ENCODE measurements around the gene TMEM200A. TPM values are rescaled to one million over a fixed set of nuclear protein-coding genes. Genes with fewer than 3 reads are reported as not detected.

The TMEM200A gene
- polyA plus RNA-seq, 1 of the 3 experiments (the other 2 are of a cell fraction), result 32.6 TPM

DNA sequence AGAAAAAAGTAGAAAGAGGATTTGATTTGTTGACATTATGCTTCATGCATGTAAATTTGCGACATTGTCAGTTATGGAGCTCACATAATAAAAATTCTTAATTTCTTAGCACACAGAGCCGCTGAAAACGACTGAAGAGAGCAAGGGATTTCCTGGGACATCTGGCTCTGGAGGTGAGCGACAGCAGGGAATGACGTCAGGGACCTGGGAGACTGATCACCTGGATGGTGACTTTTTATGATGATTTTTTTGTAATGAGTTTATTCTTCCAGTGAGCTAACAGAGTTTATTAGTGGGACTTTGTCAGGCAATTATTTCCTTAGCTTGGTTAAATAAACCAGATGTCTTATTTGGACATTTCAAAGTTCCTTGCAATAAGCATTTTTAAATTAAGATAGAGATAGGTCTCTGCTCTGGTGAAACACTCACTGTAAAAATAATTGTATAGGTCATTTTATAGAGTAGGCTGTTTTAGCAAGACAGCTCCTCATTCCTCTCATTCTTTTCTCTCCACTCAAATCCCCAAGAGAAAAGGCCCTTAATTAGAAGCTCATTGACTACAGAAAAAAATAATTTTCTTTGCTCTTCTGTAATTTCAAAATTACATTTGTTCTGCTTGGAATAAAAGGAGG is 19.4 kb downstream of the TMEM200A start:
- POLR2A ChIA-PET, result no interaction called here
- Histone ChIP-seq H3K4me1 (ENCODE audit: control insufficient read depth in 1 of 2, insufficient read depth in 2 of 2, low read depth in 1 of 2, low read length in 1 of 2) (peaks cover 3 to 11% of the 10 kb centered on the region in 2 experiments), H3K27ac (ENCODE audit: low read depth in 2 of 2, low read length in 1 of 2) (peak overlapping the region; percentile 45 to 76; a peak in 2 of 4 replicates), H3K9me2 (no peaks in the 10 kb centered on the region), H3K79me2 (ENCODE audit: insufficient read depth) (peaks cover 100% of the 10 kb centered on the region), H3K36me3 (replicated peaks in 1 of 2; ENCODE audit: control insufficient read depth in 1 of 2, insufficient read depth in 2 of 2, low read length in 1 of 2) (peaks cover 6 to 59% of the 10 kb centered on the region in 2 experiments), H3K9ac (no peak overlapping the region; the same call in 1 of the 2 replicates), H3K4me3 (ENCODE audit: low read depth in 2 of 2, low read length in 1 of 2) (no peak overlapping the region), H4K20me1 (ENCODE audit: insufficient read depth) (peaks cover 26% of the 10 kb centered on the region; the same call in 1 of the 2 replicates), H3K9me3 (no peaks in the 10 kb centered on the region), H3K27me3 (ENCODE audit: insufficient read depth) (no peaks in the 10 kb centered on the region), H3K4me2 (peak overlapping the region; percentile 38; the same call in 1 of the 2 replicates), H2AFZ (ENCODE audit: low read depth) (no peak overlapping the region), H3F3A (replicated peaks; ENCODE audit: insufficient read depth) (peaks cover 26% of the 10 kb centered on the region)
- 28% methylated on average over 5 of the region's 5 CpGs for WGBS (ENCODE audit: low lambda C conversion rate)
- TF ChIP-seq RCOR1 (IDR thresholded peaks at IDR 0.05; ENCODE audit: low read length), result no peak
- TF ChIP-seq FOSL2 (IDR thresholded peaks at IDR 0.05; ENCODE audit: borderline replicate concordance, low read depth), result no peak
- TF ChIP-seq TEAD4 (IDR thresholded peaks at IDR 0.05; ENCODE audit: borderline replicate concordance, insufficient read depth), result 0 out of 2 replicates have a peak, but pooled peaks have one; percentile 9
- TF ChIP-seq FOXJ3 (CRISPR knock-in tag; IDR thresholded peaks at IDR 0.05), result no peak
- no peak for TF ChIP-seq RFX5 (IDR thresholded peaks at IDR 0.05; ENCODE audit: low read length)
- no peak for TF ChIP-seq IRF3 (IDR thresholded peaks at IDR 0.05; ENCODE audit: low read depth, low read length)
- TF ChIP-seq, protein P1, sequence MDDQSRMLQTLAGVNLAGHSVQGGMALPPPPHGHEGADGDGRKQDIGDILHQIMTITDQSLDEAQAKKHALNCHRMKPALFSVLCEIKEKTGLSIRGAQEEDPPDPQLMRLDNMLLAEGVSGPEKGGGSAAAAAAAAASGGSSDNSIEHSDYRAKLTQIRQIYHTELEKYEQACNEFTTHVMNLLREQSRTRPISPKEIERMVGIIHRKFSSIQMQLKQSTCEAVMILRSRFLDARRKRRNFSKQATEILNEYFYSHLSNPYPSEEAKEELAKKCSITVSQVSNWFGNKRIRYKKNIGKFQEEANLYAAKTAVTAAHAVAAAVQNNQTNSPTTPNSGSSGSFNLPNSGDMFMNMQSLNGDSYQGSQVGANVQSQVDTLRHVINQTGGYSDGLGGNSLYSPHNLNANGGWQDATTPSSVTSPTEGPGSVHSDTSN (IDR thresholded peaks at IDR 0.05), result peak; percentile 38
- TF ChIP-seq RAD21 (IDR thresholded peaks at IDR 0.05; ENCODE audit: low read length), result no peak
- no peak for TF ChIP-seq POLR2AphosphoS5 (IDR thresholded peaks at IDR 0.05; ENCODE audit: low read depth, low read length)
- TF ChIP-seq ELF1 (IDR thresholded peaks at IDR 0.05), result no peak
- no peak for TF ChIP-seq RXRA (IDR thresholded peaks at IDR 0.05; ENCODE audit: borderline replicate concordance, low read depth)
- TF ChIP-seq EP300 (IDR thresholded peaks at IDR 0.05; ENCODE audit: borderline replicate concordance in 1 of 2, low read depth in 1 of 2, low read length in 1 of 2), result peak in 1 of 2 experiments; percentile 6; a peak in 1 of 4 replicates
- TF ChIP-seq FOXM1 (IDR thresholded peaks at IDR 0.05; ENCODE audit: low read depth), result no peak
- no peak for TF ChIP-seq SMC3 (IDR thresholded peaks at IDR 0.05; ENCODE audit: low read depth, low read length)
- TF ChIP-seq TAF1 (IDR thresholded peaks at IDR 0.05; ENCODE audit: borderline replicate concordance, low read depth, low read length), result no peak
- no peak for TF ChIP-seq NFIC (IDR thresholded peaks at IDR 0.05; ENCODE audit: borderline replicate concordance)
- no peak for TF ChIP-seq SIN3A (IDR thresholded peaks at IDR 0.05; ENCODE audit: borderline replicate concordance, low read depth, low read length)
- no peak for TF ChIP-seq MAX (IDR thresholded peaks at IDR 0.05; ENCODE audit: low read depth)
- no peak for TF ChIP-seq GATA2 (CRISPR knock-in tag; IDR thresholded peaks at IDR 0.05)
- peak; percentile 71 for TF ChIP-seq TCF12 (IDR thresholded peaks at IDR 0.05)
- no peak for TF ChIP-seq NRF1 (IDR thresholded peaks at IDR 0.05; ENCODE audit: low read depth, low read length)
- TF ChIP-seq EZH2phosphoT487 (IDR thresholded peaks at IDR 0.05; ENCODE audit: borderline replicate concordance, low read depth), result no peak
- no peak for TF ChIP-seq MEF2A (IDR thresholded peaks at IDR 0.05; ENCODE audit: borderline replicate concordance, low read depth)
- no peak for TF ChIP-seq JUND (IDR thresholded peaks at IDR 0.05)
- TF ChIP-seq MXI1 (IDR thresholded peaks at IDR 0.05; ENCODE audit: low read depth, low read length), result no peak
- TF ChIP-seq, protein P2, sequence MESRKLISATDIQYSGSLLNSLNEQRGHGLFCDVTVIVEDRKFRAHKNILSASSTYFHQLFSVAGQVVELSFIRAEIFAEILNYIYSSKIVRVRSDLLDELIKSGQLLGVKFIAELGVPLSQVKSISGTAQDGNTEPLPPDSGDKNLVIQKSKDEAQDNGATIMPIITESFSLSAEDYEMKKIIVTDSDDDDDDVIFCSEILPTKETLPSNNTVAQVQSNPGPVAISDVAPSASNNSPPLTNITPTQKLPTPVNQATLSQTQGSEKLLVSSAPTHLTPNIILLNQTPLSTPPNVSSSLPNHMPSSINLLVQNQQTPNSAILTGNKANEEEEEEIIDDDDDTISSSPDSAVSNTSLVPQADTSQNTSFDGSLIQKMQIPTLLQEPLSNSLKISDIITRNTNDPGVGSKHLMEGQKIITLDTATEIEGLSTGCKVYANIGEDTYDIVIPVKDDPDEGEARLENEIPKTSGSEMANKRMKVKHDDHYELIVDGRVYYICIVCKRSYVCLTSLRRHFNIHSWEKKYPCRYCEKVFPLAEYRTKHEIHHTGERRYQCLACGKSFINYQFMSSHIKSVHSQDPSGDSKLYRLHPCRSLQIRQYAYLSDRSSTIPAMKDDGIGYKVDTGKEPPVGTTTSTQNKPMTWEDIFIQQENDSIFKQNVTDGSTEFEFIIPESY (IDR thresholded peaks at IDR 0.05; ENCODE audit: borderline replicate concordance, low read depth), result no peak
- CTCF ChIA-PET, result interaction anchor here (0.7 kb wide), 1 partner anchor 313 kb away, joined by 3 read pairs; no protein-coding TSS in a partner anchor
- DNase-seq, result no peak
